LNCaP clone FGC (cell line): Measurements from ENCODE around the gene RUNX1.

Experiments used
- DNase-seq: peaks from one replicate; pipeline ENCODE4 v3.0.0-alpha.2; 2011; ENCODE audit warnings: low read depth
- H3K4me3 ChIP-seq: 2 replicates; pipeline ENCODE4 v1.5.1; 2011; ENCODE audit warnings: mild to moderate bottlenecking, low read depth, low read length, control low read depth
- TF ChIP-seq, protein P1 (sequence below): IDR thresholded peaks from 2 replicates; pipeline ENCODE4 v1.5.1; 2012; ENCODE audit warnings: mild to moderate bottlenecking; ENCODE audit not compliant: control insufficient read depth, insufficient read depth; ENCODE audit errors: extremely low read depth

Gene RUNX1

DNA sequence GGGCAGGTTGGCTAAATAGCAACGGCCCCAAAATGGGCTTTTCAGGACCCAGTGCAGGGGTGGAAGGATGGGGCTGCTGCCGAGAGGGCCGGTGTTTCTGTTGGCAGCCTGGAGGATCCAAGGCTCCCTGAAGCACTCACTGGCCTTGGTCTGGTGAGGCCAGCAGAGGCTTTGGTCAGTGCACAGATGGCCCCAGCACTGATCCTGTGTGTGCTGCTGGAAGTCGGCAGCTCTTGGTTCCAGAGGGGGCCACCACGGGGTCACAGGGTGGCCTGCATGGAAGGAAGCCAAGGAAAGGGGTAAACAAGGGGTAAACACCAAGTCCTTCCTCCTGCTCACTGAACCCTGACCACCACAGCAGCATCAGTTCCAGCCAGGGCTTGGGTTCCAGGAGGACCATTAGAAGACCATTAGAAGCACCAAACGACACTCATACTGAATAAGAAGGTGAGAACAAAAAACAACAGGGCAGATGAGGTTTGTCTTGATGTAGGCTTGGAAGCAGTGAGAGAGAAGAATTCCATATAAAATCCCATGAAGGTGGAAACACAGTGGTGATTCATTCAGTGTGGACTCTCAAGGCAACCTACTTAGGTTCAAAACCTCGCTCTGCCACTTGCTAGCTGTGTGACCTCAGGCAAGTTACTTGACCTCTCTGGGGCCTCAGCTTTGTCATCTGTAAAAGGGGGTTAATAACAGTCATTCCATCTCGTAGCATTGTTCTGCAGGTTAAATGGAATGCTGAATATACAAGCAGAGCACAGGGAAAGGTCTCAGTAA is 184.5 kb downstream of the RUNX1 start:
- H3K4me3 ChIP-seq: no peak overlapping the region
- no peak for DNase-seq
- TF ChIP-seq, protein P1, sequence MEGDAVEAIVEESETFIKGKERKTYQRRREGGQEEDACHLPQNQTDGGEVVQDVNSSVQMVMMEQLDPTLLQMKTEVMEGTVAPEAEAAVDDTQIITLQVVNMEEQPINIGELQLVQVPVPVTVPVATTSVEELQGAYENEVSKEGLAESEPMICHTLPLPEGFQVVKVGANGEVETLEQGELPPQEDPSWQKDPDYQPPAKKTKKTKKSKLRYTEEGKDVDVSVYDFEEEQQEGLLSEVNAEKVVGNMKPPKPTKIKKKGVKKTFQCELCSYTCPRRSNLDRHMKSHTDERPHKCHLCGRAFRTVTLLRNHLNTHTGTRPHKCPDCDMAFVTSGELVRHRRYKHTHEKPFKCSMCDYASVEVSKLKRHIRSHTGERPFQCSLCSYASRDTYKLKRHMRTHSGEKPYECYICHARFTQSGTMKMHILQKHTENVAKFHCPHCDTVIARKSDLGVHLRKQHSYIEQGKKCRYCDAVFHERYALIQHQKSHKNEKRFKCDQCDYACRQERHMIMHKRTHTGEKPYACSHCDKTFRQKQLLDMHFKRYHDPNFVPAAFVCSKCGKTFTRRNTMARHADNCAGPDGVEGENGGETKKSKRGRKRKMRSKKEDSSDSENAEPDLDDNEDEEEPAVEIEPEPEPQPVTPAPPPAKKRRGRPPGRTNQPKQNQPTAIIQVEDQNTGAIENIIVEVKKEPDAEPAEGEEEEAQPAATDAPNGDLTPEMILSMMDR: no peak

DNA sequence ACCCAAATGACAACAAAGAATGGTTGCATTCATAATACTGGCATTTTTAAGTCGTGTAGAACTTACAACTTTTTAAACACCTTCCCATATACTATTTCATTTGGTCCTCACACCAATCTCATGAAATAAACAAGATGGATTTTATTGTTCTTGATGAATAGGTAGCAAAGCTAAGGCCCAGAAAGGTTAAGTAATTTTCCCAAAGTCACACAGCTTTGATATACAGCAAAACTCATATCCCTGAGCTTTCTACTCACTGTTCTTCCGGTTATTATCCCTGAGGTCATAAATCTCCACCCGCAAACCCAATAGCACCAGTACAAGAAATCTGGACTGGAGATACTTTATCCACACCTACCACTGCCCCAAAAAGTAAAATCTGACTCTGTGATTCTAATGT is 186.2 kb downstream of the RUNX1 start:
- TF ChIP-seq, protein P1: no peak
- no peak for DNase-seq
- no peak overlapping the region for H3K4me3 ChIP-seq

DNA sequence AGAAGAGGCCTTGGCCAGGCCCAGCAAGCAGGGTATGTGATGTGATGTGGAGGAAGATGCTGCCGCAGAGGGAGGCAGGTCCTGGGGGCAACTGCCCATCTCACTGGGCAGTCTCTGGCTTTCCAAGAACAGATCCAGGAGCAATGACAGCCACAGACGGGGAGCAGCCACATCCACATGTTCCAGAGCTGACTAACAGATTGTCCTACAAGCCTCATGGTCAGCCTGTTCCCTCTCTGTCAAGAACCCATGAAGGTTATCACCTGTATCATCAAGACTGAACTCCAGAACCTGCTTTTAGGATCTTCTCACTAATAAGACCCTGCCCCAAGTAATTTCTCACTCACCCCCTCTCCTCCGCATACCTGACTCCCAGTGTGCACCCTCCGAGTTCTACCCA is 187.8 kb downstream of the RUNX1 start:
- TF ChIP-seq, protein P1: no peak
- no peak overlapping the region for H3K4me3 ChIP-seq
- no peak for DNase-seq

DNA sequence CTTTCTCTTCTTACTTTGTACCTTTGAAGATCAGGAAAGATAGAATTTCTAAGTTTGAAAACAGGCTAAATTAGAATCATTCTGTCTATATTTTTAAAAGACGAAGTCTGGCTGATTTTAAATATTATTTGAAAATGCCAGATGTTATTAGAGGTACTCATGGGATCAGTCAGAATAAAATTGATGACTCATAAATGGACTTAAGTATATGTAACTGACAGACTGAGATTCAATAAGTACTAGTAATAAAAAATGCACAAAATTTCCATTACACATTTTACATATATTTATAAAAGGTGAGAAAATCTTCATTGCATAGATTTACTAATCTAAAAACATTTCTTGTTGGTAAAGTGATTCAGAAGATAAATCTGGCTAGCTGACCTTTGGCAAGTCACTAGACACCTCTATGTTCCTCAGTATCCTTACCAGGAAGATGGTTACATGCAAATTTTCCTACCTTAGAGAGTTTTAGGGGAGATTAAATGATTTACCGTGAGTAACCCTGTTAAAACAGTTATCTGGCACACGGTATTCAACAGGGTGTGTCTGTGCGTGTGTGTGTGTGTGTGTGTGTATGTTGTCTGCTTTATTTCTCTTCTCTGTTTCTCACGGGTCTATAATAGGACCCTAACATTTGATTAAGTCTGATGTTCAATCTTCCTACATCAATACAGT is 189.0 kb downstream of the RUNX1 start:
- DNase-seq: no peak
- TF ChIP-seq, protein P1: no peak
- no peak overlapping the region for H3K4me3 ChIP-seq

DNA sequence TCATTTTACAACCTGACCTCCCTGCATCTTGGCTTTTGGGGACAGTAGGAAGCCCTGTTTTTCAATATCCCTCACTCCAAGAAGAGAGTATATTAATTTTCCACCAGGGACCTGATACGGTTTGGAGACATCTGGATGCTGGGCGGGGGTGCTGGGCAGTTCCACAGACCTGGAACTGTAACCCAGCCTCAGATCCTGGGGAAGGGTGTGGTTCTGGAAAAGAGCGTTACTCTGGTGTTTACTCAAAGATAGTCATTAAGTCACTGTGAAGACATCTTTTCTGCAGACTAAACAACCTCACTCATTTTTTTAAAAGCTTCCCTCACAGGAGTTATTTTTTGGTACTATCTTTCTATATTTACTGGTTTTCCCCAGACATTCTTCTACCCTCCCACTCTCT is 190.5 kb downstream of the RUNX1 start:
- no peak for DNase-seq
- TF ChIP-seq, protein P1: no peak
- no peak overlapping the region for H3K4me3 ChIP-seq

DNA sequence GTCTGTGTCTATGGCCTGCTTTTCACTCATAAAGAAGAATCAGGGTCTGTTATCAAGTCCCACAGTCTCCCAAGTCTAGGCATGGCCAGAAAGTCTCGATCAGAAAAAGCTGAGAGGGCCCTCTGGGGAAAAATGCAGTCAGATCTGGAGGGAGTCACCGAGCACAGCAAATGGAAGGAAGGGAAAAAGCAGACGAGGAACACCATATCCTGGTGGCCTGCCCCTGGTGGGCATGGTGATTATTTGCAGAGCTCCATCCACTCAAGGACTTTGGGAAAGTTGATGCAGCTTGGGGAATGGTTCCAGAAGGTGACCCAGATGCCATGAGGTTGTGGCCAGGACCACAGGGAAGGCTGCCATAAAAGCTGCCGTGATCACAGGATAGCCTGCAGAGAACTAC is 191.2 kb downstream of the RUNX1 start:
- TF ChIP-seq, protein P1: no peak
- DNase-seq: no peak
- no peak overlapping the region for H3K4me3 ChIP-seq
